Fibroblast of the aortic adventitia (primary cell): ENCODE data around the gene TMEM42. TPM values are rescaled to one million over a fixed set of nuclear protein-coding genes. Genes with fewer than 3 reads are reported as not detected.
"Not testable (repeated sequence)": the region's sequence is repeated elsewhere in the genome, so short reads cannot be mapped to it uniquely, and the experiment has no call there.

Source experiments
- DNase-seq: peaks from one replicate; pipeline ENCODE4 v3.0.0-alpha.2; 2010; ENCODE audit warnings: low read depth
- H3K4me3 ChIP-seq: 2 replicates; pipeline ENCODE4 v1.5.1; 2011; ENCODE audit warnings: low read depth, mild to moderate bottlenecking, control low read depth, low read length, moderate library complexity
- CTCF ChIP-seq: IDR thresholded peaks from 2 replicates; pipeline ENCODE4 v1.5.1; 2011; ENCODE audit warnings: mild to moderate bottlenecking, low read length, control low read depth, inconsistent platforms; ENCODE audit not compliant: insufficient read depth
- total RNA-seq: library from RNA; depleted of rRNA; stranded (reverse); fragments of >200 nt; gene quantifications from 2 replicates; pipeline ENCODE4 v1.2.3, GENCODE V29; 2012; ENCODE audit warnings: low replicate concordance

TMEM42 gene
- total RNA-seq, 1 donor: 13.7 TPM

- DNase-seq: no peak
- no peak overlapping the region for H3K4me3 ChIP-seq
- TF ChIP-seq CTCF: no peak
Measured at GRCh38 chr3:44832032-44832431, 29.7 kb upstream of the TMEM42 start.

DNA sequence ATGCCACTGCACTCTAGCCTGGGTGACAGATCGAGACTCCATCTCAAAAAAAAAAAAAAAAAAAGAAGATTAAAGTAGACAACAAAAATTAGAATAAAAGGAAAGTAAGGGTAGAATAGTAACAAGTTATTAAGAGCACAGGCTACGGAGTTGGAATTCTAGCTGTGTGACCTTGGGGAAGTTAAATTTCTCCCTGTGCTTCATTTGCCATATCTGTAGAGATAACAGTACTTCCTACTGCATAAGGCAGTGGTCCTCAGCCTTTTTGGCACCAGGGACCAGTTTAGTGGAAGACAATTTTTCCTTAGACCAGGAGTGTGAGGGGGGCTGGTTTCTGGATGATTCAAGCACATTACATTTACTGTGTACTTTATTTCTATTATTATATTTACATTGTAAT lies 28.7 kb upstream of the TMEM42 start:
- TF ChIP-seq CTCF: no peak
- no peak for DNase-seq
- H3K4me3 ChIP-seq: no peak overlapping the region

GRCh38 chr3:44833394-44833793 lies 28.3 kb upstream of the TMEM42 start:
- TF ChIP-seq CTCF: no peak
- no peak for DNase-seq
- H3K4me3 ChIP-seq: no peak overlapping the region

DNA sequence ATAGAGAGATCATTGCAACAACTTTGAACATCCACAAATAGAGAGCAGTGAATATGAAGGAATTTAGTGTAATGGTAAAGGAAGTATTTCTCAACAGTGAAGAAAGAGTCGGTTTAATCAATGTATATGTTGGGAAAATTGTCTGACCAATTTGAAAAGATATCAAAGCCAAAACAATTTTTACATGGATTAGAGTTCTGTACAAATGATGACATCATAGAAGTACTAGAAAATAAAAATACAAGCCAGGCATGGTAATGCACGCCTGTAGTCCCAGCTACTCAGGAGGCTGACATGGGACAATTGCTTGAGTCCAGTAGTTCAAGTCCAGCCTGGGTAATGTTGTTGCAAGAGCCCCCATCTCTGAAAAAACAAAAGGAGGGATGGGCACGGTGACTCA lies 26.0 kb upstream of the TMEM42 start:
- H3K4me3 ChIP-seq: no peak overlapping the region
- no peak for DNase-seq
- TF ChIP-seq CTCF: no peak

DNA sequence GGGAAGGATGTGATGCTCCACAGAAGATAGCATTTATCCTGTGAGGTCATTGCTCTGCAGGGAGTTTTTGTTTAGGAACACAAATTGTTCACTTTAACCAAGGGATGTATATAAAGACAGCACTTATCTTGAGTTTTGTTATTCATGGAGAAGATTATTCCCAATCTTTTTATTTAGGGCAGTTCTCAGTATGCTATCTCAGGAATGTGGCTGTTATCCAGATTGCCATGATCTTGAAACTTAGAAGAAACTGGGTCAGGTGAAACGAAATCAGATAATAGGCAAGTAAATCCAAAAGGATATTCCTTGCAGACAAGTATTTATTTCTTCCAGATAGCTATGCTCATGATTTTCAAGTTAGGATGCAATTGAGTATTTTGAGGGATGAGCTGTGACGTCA lies 19.3 kb upstream of the TMEM42 start:
- DNase-seq: peak; percentile 25
- TF ChIP-seq CTCF: no peak
- H3K4me3 ChIP-seq: no peak overlapping the region

DNA sequence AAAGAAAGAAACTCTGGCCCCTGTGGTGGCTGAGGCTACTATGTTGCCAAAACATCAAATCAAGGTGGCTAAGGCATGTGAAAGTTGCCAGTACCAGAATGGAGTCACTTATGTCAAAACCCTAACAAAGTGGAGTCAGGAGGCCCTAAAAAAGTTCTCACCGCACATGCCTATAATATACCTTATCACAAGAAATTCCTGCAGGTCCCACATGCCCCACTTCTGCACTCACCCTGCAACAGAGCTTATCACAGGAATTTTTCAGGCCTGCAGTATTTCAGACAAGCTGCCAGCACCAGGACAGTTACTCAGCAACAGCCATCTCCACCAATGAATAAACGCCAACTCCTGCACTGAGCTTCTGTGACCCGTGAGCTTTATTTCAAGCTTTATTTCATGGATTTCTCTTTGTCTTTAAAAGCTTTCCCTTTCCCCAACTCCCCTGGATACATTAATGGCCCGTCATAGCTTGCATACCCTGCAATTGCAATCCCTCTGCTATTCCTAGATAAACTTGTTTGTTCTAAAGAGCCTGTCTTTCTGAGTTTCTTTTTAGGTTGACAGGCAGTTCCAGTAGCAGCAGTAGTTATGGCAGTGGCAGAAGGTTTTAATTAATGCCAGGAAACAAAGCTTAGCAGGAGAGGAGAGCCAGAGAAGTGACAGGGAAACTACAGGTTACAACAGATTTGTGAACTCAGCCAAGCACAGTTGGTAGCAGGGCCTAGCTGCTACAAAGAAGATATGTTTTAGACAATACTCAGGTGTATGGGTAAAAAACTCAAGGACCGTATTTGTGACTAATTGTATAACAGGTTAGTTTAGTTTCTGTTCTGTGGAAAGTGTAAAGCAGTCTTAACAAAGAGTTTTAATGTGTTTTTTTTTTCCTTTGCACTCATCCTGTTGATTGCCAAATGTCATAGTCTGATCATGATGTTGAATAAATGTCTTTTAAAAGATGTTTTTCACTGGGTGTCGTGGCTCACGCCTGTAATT lies 15.9 kb upstream of the TMEM42 start:
- TF ChIP-seq CTCF: no peak
- peak overlapping the region; percentile 18 for H3K4me3 ChIP-seq
- DNase-seq: peak; percentile 97

- no peak for DNase-seq
- no peak for TF ChIP-seq CTCF
- H3K4me3 ChIP-seq: no peak overlapping the region
Measured at GRCh38 chr3:44848634-44849033, 13.1 kb upstream of the TMEM42 start.

- DNase-seq, H3K4me3 ChIP-seq: not testable (repeated sequence)
Measured at GRCh38 chr3:44856663-44857062, 5.0 kb upstream of the TMEM42 start.
